SJSA1 (cell line): ENCODE results near the gene ZFP1. TPM values are rescaled to one million over a fixed set of nuclear protein-coding genes. Genes with fewer than 3 reads are reported as not detected.

ENCODE experiments used
- DNase-seq, 2 experiments: peaks; one replicate each; pipeline ENCODE4 v3.0.0-alpha.2; 2015 to 2020; ENCODE audit warnings: low spot score in 2 of 2, low read depth in 1 of 2
- H3K27ac ChIP-seq: fragments of 250-450 bp; sonication (Bioruptor Pico); 2 replicates; pipeline ENCODE4 v1.5.1; 2020; ENCODE audit warnings: mild to moderate bottlenecking, moderate library complexity
- H3K27me3 ChIP-seq: fragments of 250-450 bp; sonication (Bioruptor Pico); replicated peaks from 2 replicates; pipeline ENCODE4 v1.5.1; 2020; ENCODE audit warnings: mild to moderate bottlenecking, moderate library complexity
- H3K36me3 ChIP-seq: fragments of 250-450 bp; sonication (Bioruptor Pico); 2 replicates; pipeline ENCODE4 v1.5.1; 2020; ENCODE audit warnings: mild to moderate bottlenecking
- H3K4me1 ChIP-seq: fragments of 250-450 bp; sonication (Bioruptor Pico); replicated peaks from 2 replicates; pipeline ENCODE4 v1.6.1; 2021; ENCODE audit warnings: mild to moderate bottlenecking
- H3K4me3 ChIP-seq: fragments of 250-450 bp; sonication (Bioruptor Pico); 2 replicates; pipeline ENCODE4 v1.5.1; 2020; ENCODE audit warnings: mild to moderate bottlenecking
- H3K9me3 ChIP-seq: fragments of 250-450 bp; sonication (Bioruptor Pico); replicated peaks from 2 replicates; pipeline ENCODE4 v1.5.1; 2020; ENCODE audit warnings: mild to moderate bottlenecking
- total RNA-seq: library from RNA; depleted of rRNA; stranded (reverse); fragments of >200 nt; shearing (Covaris generic); gene quantifications from 2 replicates; pipeline ENCODE4 v1.2.3, GENCODE V29; 2014; rRNA removed

ZFP1 gene
- total RNA-seq, result 13.9 and 18.4 TPM in 2 replicates

- peak; percentile 95 to 96 for DNase-seq
- H3K9me3 ChIP-seq, result peaks cover 7% of the 10 kb centered on the region
- peak within 1 kb of the TSS; percentile 68 for H3K27ac ChIP-seq
- H3K27me3 ChIP-seq, result no peaks in the 10 kb centered on the region
- peaks cover 10% of the 10 kb centered on the region for H3K4me1 ChIP-seq
- H3K36me3 ChIP-seq, result peaks cover 13% of the 10 kb centered on the region
- peak within 1 kb of the TSS; percentile 93 for H3K4me3 ChIP-seq
These were observed at the start of gene ZFP1 for GRCh38 chr16:75148311-75149195. ZFP1 (plus strand) TSS chr16:75148524; CDS start chr16:75152952, 4,428 bp downstream.

GRCh38 chr16:75099075-75099667 lies 49.2 kb upstream of the ZFP1 start:
- no peak overlapping the region for H3K4me3 ChIP-seq
- H3K9me3 ChIP-seq, result no peaks in the 10 kb centered on the region
- H3K27ac ChIP-seq, result no peak overlapping the region
- no peak for DNase-seq
- no peaks in the 10 kb centered on the region for H3K27me3 ChIP-seq
- no peaks in the 10 kb centered on the region for H3K36me3 ChIP-seq
- H3K4me1 ChIP-seq, result peaks cover 14% of the 10 kb centered on the region

- Histone ChIP-seq H3K4me3 (no peak overlapping the region), H3K27ac (no peak overlapping the region), H3K36me3 (no peaks in the 10 kb centered on the region), H3K27me3 (no peaks in the 10 kb centered on the region), H3K9me3 (no peaks in the 10 kb centered on the region), H3K4me1 (peaks cover 14% of the 10 kb centered on the region)
- no peak for DNase-seq
These were observed 48.4 kb upstream of the ZFP1 start for GRCh38 chr16:75099738-75100602.

DNA sequence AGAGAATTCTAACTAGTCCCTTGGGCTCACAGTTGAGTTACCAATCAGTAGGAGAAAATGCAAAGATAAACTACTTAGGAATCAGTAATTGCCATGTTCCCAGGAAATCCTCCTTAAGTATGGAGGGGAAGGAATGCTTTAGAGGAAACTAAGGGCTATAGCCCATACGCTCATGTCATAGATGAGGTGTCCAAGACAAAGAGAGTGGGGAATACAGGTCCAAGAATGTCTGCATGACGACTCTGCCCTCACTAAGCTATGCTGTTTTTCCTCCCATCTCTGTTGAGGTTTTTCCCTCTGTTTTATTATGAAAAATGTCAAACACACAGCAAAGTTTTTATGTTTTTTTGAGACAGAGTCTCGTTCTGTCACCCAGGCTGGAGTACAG lies 47.7 kb upstream of the ZFP1 start:
- Histone ChIP-seq H3K36me3 (no peaks in the 10 kb centered on the region), H3K9me3 (no peaks in the 10 kb centered on the region), H3K4me3 (no peak overlapping the region), H3K27me3 (no peaks in the 10 kb centered on the region), H3K27ac (no peak overlapping the region), H3K4me1 (peaks cover 14% of the 10 kb centered on the region)
- no peak for DNase-seq

GRCh38 chr16:75101635-75102034 lies 46.7 kb upstream of the ZFP1 start:
- H3K4me3 ChIP-seq, result no peak overlapping the region
- 0 out of 2 replicates have a peak, but pooled peaks cover 1% of the 10 kb centered on the region for H3K36me3 ChIP-seq
- no peak overlapping the region for H3K27ac ChIP-seq
- H3K9me3 ChIP-seq, result no peaks in the 10 kb centered on the region
- H3K4me1 ChIP-seq, result peaks cover 14% of the 10 kb centered on the region
- H3K27me3 ChIP-seq, result no peaks in the 10 kb centered on the region
- no peak for DNase-seq

DNA sequence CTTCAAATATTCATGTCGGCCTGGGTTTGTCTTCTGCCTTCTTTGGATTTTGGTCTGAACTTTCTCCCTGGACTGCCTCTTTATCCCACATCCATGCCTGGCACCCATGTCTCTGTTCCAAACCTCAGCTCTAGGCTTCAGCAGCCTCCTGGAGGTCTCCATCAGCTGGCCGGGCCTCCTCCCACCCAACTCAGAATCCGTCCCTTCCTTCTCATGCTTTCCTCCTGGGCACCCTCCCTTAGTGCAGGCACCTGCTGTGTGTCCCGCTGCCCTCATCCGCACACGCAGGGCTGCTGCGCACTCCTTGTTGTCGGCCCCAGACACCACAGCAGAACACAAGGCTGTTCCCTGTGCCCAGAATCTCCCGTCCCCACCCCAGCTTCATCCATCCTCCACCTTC lies 45.7 kb upstream of the ZFP1 start:
- H3K27ac ChIP-seq, result no peak overlapping the region
- no peak overlapping the region for H3K4me3 ChIP-seq
- H3K36me3 ChIP-seq, result 0 out of 2 replicates have a peak, but pooled peaks cover 5% of the 10 kb centered on the region
- DNase-seq, result no peak
- H3K4me1 ChIP-seq, result peaks cover 24% of the 10 kb centered on the region
- H3K27me3 ChIP-seq, result no peaks in the 10 kb centered on the region
- H3K9me3 ChIP-seq, result no peaks in the 10 kb centered on the region

DNA sequence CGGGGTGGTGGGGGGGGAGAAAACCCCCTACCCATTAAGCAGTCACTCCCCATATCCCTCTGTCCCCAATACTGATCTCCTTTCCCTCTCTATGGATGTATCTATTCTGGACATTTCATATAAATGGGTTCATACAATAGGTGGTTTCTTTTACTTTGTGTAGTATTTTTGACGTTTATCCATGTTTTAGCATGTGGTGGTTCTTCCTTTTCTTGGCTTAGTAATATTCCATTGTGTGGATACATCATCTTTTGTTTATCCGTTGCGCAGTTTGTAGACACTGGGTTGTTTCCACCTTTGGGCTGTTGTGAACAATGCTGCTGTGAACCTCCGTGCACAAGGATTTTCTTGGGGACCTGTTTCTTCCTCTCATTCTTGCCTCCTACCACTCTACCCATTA lies 44.3 kb upstream of the ZFP1 start:
- Histone ChIP-seq H3K27me3 (no peaks in the 10 kb centered on the region), H3K4me3 (no peak overlapping the region), H3K4me1 (peaks cover 25% of the 10 kb centered on the region), H3K36me3 (0 out of 2 replicates have a peak, but pooled peaks cover 5% of the 10 kb centered on the region), H3K9me3 (no peaks in the 10 kb centered on the region), H3K27ac (no peak overlapping the region)
- no peak for DNase-seq

DNA sequence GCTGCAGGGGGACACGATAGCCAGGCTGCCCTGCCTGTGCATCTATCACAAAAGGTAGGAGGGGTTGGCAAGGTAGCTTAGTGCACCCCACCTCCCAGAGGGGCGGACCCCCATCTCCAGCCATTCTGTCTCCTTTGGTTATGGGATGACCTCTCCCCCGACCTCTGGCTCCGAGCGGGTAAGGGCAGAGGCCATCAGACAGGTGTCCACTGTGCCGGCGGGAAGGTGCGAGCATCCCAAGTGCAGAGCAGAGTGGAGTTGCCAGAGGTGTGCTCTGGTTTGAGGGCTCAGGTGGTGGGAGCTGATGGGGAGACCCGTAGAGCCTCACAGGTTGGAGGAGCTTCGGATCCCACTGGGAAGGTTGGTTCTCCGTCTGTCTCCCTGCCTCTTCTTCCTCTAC lies 43.5 kb upstream of the ZFP1 start:
- Histone ChIP-seq H3K27me3 (no peaks in the 10 kb centered on the region), H3K36me3 (0 out of 2 replicates have a peak, but pooled peaks cover 5% of the 10 kb centered on the region), H3K4me1 (peaks cover 31% of the 10 kb centered on the region), H3K9me3 (no peaks in the 10 kb centered on the region), H3K4me3 (no peak overlapping the region), H3K27ac (no peak overlapping the region)
- DNase-seq, result no peak

GRCh38 chr16:75105306-75106061 lies 42.8 kb upstream of the ZFP1 start:
- H3K27ac ChIP-seq, result no peak overlapping the region
- DNase-seq, result no peak
- 0 out of 2 replicates have a peak, but pooled peaks cover 5% of the 10 kb centered on the region for H3K36me3 ChIP-seq
- no peaks in the 10 kb centered on the region for H3K27me3 ChIP-seq
- H3K4me1 ChIP-seq, result peaks cover 33% of the 10 kb centered on the region
- H3K4me3 ChIP-seq, result no peak overlapping the region
- no peaks in the 10 kb centered on the region for H3K9me3 ChIP-seq

GRCh38 chr16:75106351-75107274 lies 41.7 kb upstream of the ZFP1 start:
- DNase-seq, result no peak
- Histone ChIP-seq H3K4me3 (no peak overlapping the region), H3K36me3 (0 out of 2 replicates have a peak, but pooled peaks cover 5% of the 10 kb centered on the region), H3K27ac (no peak overlapping the region), H3K9me3 (no peaks in the 10 kb centered on the region), H3K27me3 (no peaks in the 10 kb centered on the region), H3K4me1 (peaks cover 44% of the 10 kb centered on the region)

- Histone ChIP-seq H3K4me3 (no peak overlapping the region), H3K9me3 (no peaks in the 10 kb centered on the region), H3K36me3 (0 out of 2 replicates have a peak, but pooled peaks cover 5% of the 10 kb centered on the region), H3K4me1 (peaks cover 44% of the 10 kb centered on the region), H3K27me3 (no peaks in the 10 kb centered on the region), H3K27ac (no peak overlapping the region)
- no peak for DNase-seq
These were observed 40.8 kb upstream of the ZFP1 start for GRCh38 chr16:75107505-75107904.
